Measurements from ENCODE around the gene ZNF552. TPM values are rescaled to one million over a fixed set of nuclear protein-coding genes. Genes with fewer than 3 reads are reported as not detected.
A peak's percentile ranks its signal among the peaks of the same experiment; 100 is the strongest.
"Not testable (repeated sequence)": the region's sequence is repeated elsewhere in the genome, so short reads cannot be mapped to it uniquely, and the experiment has no call there.

The ZNF552 gene
- total and polyA plus RNA-seq, 5 donors from 2014 or later: 4.8 to 16.6 (median 7.3) TPM

GRCh38 chr19:57818378-57818777 is 3.7 kb upstream of the ZNF552 start:
- H3K4me3 ChIP-seq (ENCODE audit: low read depth, low read length): peak overlapping the region; percentile 88
- no peaks in the 10 kb centered on the region for H3K9me3 ChIP-seq (ENCODE audit: control insufficient read depth in 2 of 2, low read length in 2 of 2)
- H3K27me3 Mint-ChIP-seq: no peaks in the 10 kb centered on the region
- H3K36me3 ChIP-seq (ENCODE audit: control insufficient read depth, insufficient read depth, low read length): no peaks in the 10 kb centered on the region
- H3K36me3 Mint-ChIP-seq: peaks cover 8% of the 10 kb centered on the region
- peaks cover 30% of the 10 kb centered on the region for H3K4me1 ChIP-seq (ENCODE audit: control insufficient read depth, insufficient read depth, low read length, poor library complexity, severe bottlenecking)
- H3K27ac ChIP-seq (ENCODE audit: insufficient read depth, low read length, poor library complexity, severe bottlenecking): no peak overlapping the region
- peaks cover 26 to 66% (median 44%) of the 10 kb centered on the region in 4 donors for H3K4me1 Mint-ChIP-seq
- peak overlapping the region; percentile 7 to 84 (median 31) for H3K27ac Mint-ChIP-seq
- H3K4me3 Mint-ChIP-seq: peak overlapping the region; percentile 72 to 100 (median 88)
- H3K27me3 ChIP-seq (ENCODE audit: control insufficient read depth, insufficient read depth, low read length): no peaks in the 10 kb centered on the region
- peaks cover 0 to 5% (median 0%) of the 10 kb centered on the region in 7 donors for H3K9me3 Mint-ChIP-seq
- no peak for DNase-seq
- ATAC-seq (ENCODE audit: low read depth in 2 of 2): no peak

- peaks cover 8% of the 10 kb centered on the region for H3K36me3 Mint-ChIP-seq
- peaks cover 0 to 5% (median 0%) of the 10 kb centered on the region in 7 donors for H3K9me3 Mint-ChIP-seq
- H3K36me3 ChIP-seq (ENCODE audit: control insufficient read depth, insufficient read depth, low read length): no peaks in the 10 kb centered on the region
- H3K9me3 ChIP-seq (ENCODE audit: control insufficient read depth in 2 of 2, low read length in 2 of 2): no peaks in the 10 kb centered on the region
- peaks cover 33% of the 10 kb centered on the region for H3K4me1 ChIP-seq (ENCODE audit: control insufficient read depth, insufficient read depth, low read length, poor library complexity, severe bottlenecking)
- ATAC-seq (ENCODE audit: low read depth in 2 of 2) (no peak), DNase-seq (no peak)
- H3K27ac Mint-ChIP-seq: peak overlapping the region in 1 of 3 donors; percentile 84
- H3K4me1 Mint-ChIP-seq: peaks cover 25 to 66% (median 43%) of the 10 kb centered on the region in 4 donors
- H3K4me3 ChIP-seq (ENCODE audit: low read depth, low read length): no peak overlapping the region
- H3K27me3 Mint-ChIP-seq: no peaks in the 10 kb centered on the region
- H3K27me3 ChIP-seq (ENCODE audit: control insufficient read depth, insufficient read depth, low read length): no peaks in the 10 kb centered on the region
- H3K4me3 Mint-ChIP-seq: peak overlapping the region in 2 of 4 donors; percentile 50 to 100
- H3K27ac ChIP-seq (ENCODE audit: insufficient read depth, low read length, poor library complexity, severe bottlenecking): no peak overlapping the region
Measured at GRCh38 chr19:57817976-57818375, 3.3 kb upstream of the ZNF552 start.

GRCh38 chr19:57816652-57817051 is 1.9 kb upstream of the ZNF552 start:
- no peaks in the 10 kb centered on the region for H3K27me3 Mint-ChIP-seq
- H3K4me1 Mint-ChIP-seq: peaks cover 18 to 64% (median 44%) of the 10 kb centered on the region in 4 donors
- no peak overlapping the region for H3K27ac ChIP-seq (ENCODE audit: insufficient read depth, low read length, poor library complexity, severe bottlenecking)
- H3K4me3 ChIP-seq (ENCODE audit: low read depth, low read length): no peak overlapping the region
- H3K27ac Mint-ChIP-seq: peak overlapping the region in 1 of 3 donors; percentile 82
- ATAC-seq (ENCODE audit: low read depth in 2 of 2) (no peak), DNase-seq (no peak)
- no peaks in the 10 kb centered on the region for H3K36me3 ChIP-seq (ENCODE audit: control insufficient read depth, insufficient read depth, low read length)
- peaks cover 42% of the 10 kb centered on the region for H3K4me1 ChIP-seq (ENCODE audit: control insufficient read depth, insufficient read depth, low read length, poor library complexity, severe bottlenecking)
- H3K9me3 Mint-ChIP-seq: peaks cover 0 to 6% (median 0%) of the 10 kb centered on the region in 7 donors
- peak overlapping the region in 2 of 4 donors; percentile 5 to 99 for H3K4me3 Mint-ChIP-seq
- peaks cover 9% of the 10 kb centered on the region for H3K36me3 Mint-ChIP-seq
- H3K27me3 ChIP-seq (ENCODE audit: control insufficient read depth, insufficient read depth, low read length): no peaks in the 10 kb centered on the region
- H3K9me3 ChIP-seq (ENCODE audit: control insufficient read depth in 2 of 2, low read length in 2 of 2): no peaks in the 10 kb centered on the region

DNA sequence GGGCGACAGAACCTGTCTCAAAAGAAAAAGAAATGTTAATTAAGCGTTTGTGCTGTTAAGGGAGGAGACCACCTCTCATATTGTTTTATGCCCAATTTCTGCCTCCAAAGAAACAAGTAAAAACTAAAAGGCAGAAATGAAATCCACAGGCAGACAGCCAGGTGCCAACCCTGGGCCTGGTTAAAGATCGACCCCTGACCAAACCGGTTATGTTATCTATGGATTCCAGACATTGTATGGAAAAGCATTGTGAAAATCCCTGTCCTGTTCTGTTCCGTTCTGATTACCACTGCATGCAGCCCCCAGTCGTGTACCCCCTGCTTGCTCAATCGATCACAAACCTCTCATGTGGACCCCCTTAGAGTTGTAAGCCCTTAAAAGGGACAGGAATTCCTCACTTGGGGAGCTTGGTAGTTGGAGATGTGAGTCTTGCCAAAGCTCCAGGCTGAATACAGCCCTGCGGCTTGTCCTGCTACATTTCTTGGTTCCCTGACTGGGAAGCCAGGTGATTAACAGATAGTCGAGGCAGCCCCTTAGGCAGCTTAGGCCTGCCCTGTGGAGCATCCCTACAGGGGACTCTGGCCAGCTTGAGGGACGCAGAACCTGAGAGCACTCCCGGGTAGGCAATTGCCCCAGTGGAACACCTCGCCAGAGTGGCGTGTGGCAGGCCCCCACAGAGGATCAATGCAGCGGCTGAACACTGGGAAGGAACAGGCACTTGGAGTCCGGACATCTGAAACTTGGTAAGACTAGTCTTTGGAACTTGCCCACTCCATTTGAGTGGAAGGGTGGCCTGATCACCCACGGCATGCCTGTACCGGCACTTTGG is 748 bp upstream of the ZNF552 start:
- ATAC-seq (ENCODE audit: low read depth in 2 of 2): no peak
- Histone ChIP-seq H3K36me3 (ENCODE audit: control insufficient read depth, insufficient read depth, low read length) (peaks cover 4% of the 10 kb centered on the region), H3K27me3 (ENCODE audit: control insufficient read depth, insufficient read depth, low read length) (no peaks in the 10 kb centered on the region), H3K4me3 (ENCODE audit: low read depth, low read length) (peak overlapping the region; percentile 90), H3K4me1 (ENCODE audit: control insufficient read depth, insufficient read depth, low read length, poor library complexity, severe bottlenecking) (peaks cover 38% of the 10 kb centered on the region), H3K9me3 (ENCODE audit: control insufficient read depth in 2 of 2, low read length in 2 of 2) (no peaks in the 10 kb centered on the region), H3K27ac (ENCODE audit: insufficient read depth, low read length, poor library complexity, severe bottlenecking) (peak overlapping the region; percentile 78)
- H3K36me3 Mint-ChIP-seq: peaks cover 9% of the 10 kb centered on the region
- peak overlapping the region; percentile 76 to 97 (median 95) for H3K27ac Mint-ChIP-seq
- no peak for DNase-seq
- peaks cover 22 to 58% (median 40%) of the 10 kb centered on the region in 4 donors for H3K4me1 Mint-ChIP-seq
- peak overlapping the region; percentile 96 to 99 (median 98) for H3K4me3 Mint-ChIP-seq
- no peaks in the 10 kb centered on the region for H3K27me3 Mint-ChIP-seq
- peaks cover 0 to 6% (median 0%) of the 10 kb centered on the region in 7 donors for H3K9me3 Mint-ChIP-seq

- no peaks in the 10 kb centered on the region for H3K27me3 ChIP-seq (ENCODE audit: control insufficient read depth, insufficient read depth, low read length)
- DNase-seq (no peak), ATAC-seq (ENCODE audit: low read depth in 2 of 2) (no peak)
- Mint-ChIP-seq H3K4me1 (peaks cover 12 to 58% (median 32%) of the 10 kb centered on the region in 4 donors), H3K27ac (peak overlapping the region; percentile 93 to 97 (median 95)), H3K4me3 (peak overlapping the region; percentile 96 to 99 (median 98)), H3K27me3 (no peaks in the 10 kb centered on the region), H3K36me3 (peaks cover 18% of the 10 kb centered on the region), H3K9me3 (peaks cover 0 to 6% (median 0%) of the 10 kb centered on the region in 7 donors)
- H3K36me3 ChIP-seq (ENCODE audit: control insufficient read depth, insufficient read depth, low read length): peaks cover 18% of the 10 kb centered on the region
- H3K4me1 ChIP-seq (ENCODE audit: control insufficient read depth, insufficient read depth, low read length, poor library complexity, severe bottlenecking): peaks cover 29% of the 10 kb centered on the region
- H3K4me3 ChIP-seq (ENCODE audit: low read depth, low read length): peak overlapping the region; percentile 90
- H3K9me3 ChIP-seq (ENCODE audit: control insufficient read depth in 2 of 2, low read length in 2 of 2): no peaks in the 10 kb centered on the region
- H3K27ac ChIP-seq (ENCODE audit: insufficient read depth, low read length, poor library complexity, severe bottlenecking): peak overlapping the region; percentile 78
Measured at GRCh38 chr19:57813919-57814504, 701 bp downstream of the ZNF552 start.

- DNase-seq; H3K4me3 ChIP-seq (ENCODE audit: low read depth, low read length); H3K9me3 ChIP-seq (ENCODE audit: control insufficient read depth in 2 of 2, low read length in 2 of 2); ATAC-seq (ENCODE audit: low read depth in 2 of 2); H3K27ac ChIP-seq (ENCODE audit: insufficient read depth, low read length, poor library complexity, severe bottlenecking); H3K9me3 Mint-ChIP-seq; H3K27me3 Mint-ChIP-seq; H3K27me3 ChIP-seq (ENCODE audit: control insufficient read depth, insufficient read depth, low read length): not testable (repeated sequence)
- Mint-ChIP-seq H3K36me3 (peaks cover 22% of the 10 kb centered on the region), H3K4me1 (peaks cover 12 to 56% (median 29%) of the 10 kb centered on the region in 4 donors), H3K27ac (peak overlapping the region; percentile 16 to 97 (median 50)), H3K4me3 (peak overlapping the region; percentile 80 to 99 (median 97))
- peaks cover 23% of the 10 kb centered on the region for H3K36me3 ChIP-seq (ENCODE audit: control insufficient read depth, insufficient read depth, low read length)
- peaks cover 29% of the 10 kb centered on the region for H3K4me1 ChIP-seq (ENCODE audit: control insufficient read depth, insufficient read depth, low read length, poor library complexity, severe bottlenecking)
Measured at GRCh38 chr19:57812975-57813820, 1.5 kb downstream of the ZNF552 start.

GRCh38 chr19:57812226-57812625 is 2.5 kb downstream of the ZNF552 start:
- peaks cover 28% of the 10 kb centered on the region for H3K36me3 Mint-ChIP-seq
- ATAC-seq (ENCODE audit: low read depth in 2 of 2): no peak
- peak in 1 of 3 donors; percentile 16 for DNase-seq
- H3K27me3 ChIP-seq (ENCODE audit: control insufficient read depth, insufficient read depth, low read length): no peaks in the 10 kb centered on the region
- peak overlapping the region in 1 of 3 donors; percentile 16 for H3K27ac Mint-ChIP-seq
- no peak overlapping the region for H3K4me3 ChIP-seq (ENCODE audit: low read depth, low read length)
- H3K36me3 ChIP-seq (ENCODE audit: control insufficient read depth, insufficient read depth, low read length): peaks cover 33% of the 10 kb centered on the region
- H3K4me1 ChIP-seq (ENCODE audit: control insufficient read depth, insufficient read depth, low read length, poor library complexity, severe bottlenecking): peaks cover 29% of the 10 kb centered on the region
- H3K4me1 Mint-ChIP-seq: peaks cover 12 to 56% (median 31%) of the 10 kb centered on the region in 4 donors
- peaks cover 0 to 6% (median 0%) of the 10 kb centered on the region in 7 donors for H3K9me3 Mint-ChIP-seq
- H3K4me3 Mint-ChIP-seq: peak overlapping the region; percentile 10 to 99 (median 66)
- no peaks in the 10 kb centered on the region for H3K9me3 ChIP-seq (ENCODE audit: control insufficient read depth in 2 of 2, low read length in 2 of 2)
- H3K27me3 Mint-ChIP-seq: no peaks in the 10 kb centered on the region
- H3K27ac ChIP-seq (ENCODE audit: insufficient read depth, low read length, poor library complexity, severe bottlenecking): no peak overlapping the region
